Measurements from ENCODE around the gene POLR3B. TPM values are rescaled to one million over a fixed set of nuclear protein-coding genes. Genes with fewer than 3 reads are reported as not detected.
A peak's percentile ranks its signal among the peaks of the same experiment; 100 is the strongest.

The POLR3B gene
- polyA plus RNA-seq, 3 donors = 1.7 to 2.6 (median 2.0) TPM

DNA sequence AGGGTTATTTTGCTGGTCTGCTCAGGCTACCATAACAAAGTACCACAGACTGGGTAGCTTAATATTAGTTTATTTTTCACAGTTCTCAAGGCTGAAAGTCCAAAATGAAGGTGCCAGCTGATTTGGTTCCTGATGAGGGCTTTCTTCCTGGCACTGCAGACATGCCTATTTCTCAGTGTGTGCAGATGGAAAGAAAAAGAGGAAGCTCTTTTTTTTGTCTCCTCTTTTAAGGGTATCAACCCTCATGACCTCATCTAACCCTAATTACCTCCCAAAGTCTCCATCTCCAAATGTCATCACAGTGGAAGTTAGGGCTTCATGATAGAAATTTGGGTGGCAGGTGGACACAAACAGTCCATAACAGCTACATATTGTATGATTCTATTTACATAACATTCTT lies 25.0 kb upstream of the POLR3B start:
- intact Hi-C loops (cut with micrococcal nuclease) = loop anchor here in 1 of 2 donors (10.0 kb wide), 1 partner anchor 108 kb away; no protein-coding TSS in a partner anchor
- no peaks in the 10 kb centered on the region for H3K27me3 ChIP-seq (ENCODE audit: control insufficient read depth in 2 of 2, insufficient read depth in 2 of 2, low read length in 2 of 2)
- peaks cover 0 to 2% (median 2%) of the 10 kb centered on the region in 3 donors for H3K27me3 Mint-ChIP-seq (ENCODE audit: low read depth in 3 of 3)
- H3K4me3 Mint-ChIP-seq = no peak overlapping the region
- H3K4me1 ChIP-seq (ENCODE audit: control insufficient read depth in 1 of 2, insufficient read depth in 2 of 2, low read length in 2 of 2) = peaks cover 69 to 78% of the 10 kb centered on the region in 2 donors
- no peak overlapping the region for H3K27ac ChIP-seq (ENCODE audit: low read depth in 1 of 2, low read length in 2 of 2)
- no peak overlapping the region for H3K9ac ChIP-seq (ENCODE audit: insufficient read depth, low read length, poor library complexity, severe bottlenecking)
- TF ChIP-seq, protein P1, sequence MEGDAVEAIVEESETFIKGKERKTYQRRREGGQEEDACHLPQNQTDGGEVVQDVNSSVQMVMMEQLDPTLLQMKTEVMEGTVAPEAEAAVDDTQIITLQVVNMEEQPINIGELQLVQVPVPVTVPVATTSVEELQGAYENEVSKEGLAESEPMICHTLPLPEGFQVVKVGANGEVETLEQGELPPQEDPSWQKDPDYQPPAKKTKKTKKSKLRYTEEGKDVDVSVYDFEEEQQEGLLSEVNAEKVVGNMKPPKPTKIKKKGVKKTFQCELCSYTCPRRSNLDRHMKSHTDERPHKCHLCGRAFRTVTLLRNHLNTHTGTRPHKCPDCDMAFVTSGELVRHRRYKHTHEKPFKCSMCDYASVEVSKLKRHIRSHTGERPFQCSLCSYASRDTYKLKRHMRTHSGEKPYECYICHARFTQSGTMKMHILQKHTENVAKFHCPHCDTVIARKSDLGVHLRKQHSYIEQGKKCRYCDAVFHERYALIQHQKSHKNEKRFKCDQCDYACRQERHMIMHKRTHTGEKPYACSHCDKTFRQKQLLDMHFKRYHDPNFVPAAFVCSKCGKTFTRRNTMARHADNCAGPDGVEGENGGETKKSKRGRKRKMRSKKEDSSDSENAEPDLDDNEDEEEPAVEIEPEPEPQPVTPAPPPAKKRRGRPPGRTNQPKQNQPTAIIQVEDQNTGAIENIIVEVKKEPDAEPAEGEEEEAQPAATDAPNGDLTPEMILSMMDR (IDR thresholded peaks at IDR 0.05) = no peak
- no peaks in the 10 kb centered on the region for H4K20me1 ChIP-seq (ENCODE audit: insufficient read depth, low read length)
- no peak overlapping the region for H3K4me2 ChIP-seq (replicated peaks; ENCODE audit: extremely low read depth, low read length, poor library complexity, severe bottlenecking)
- peak overlapping the region in 4 of 7 donors; percentile 43 to 75 (median 58) for H3K27ac Mint-ChIP-seq
- H2AFZ ChIP-seq (ENCODE audit: insufficient read depth, low read depth, low read length, poor library complexity, severe bottlenecking) = no peak overlapping the region
- H3K9me3 Mint-ChIP-seq = no peaks in the 10 kb centered on the region
- peak in 2 of 3 donors; percentile 18 to 44 for DNase-seq
- no peaks in the 10 kb centered on the region for H3K79me2 ChIP-seq (ENCODE audit: insufficient read depth, low read length)
- peaks cover 0 to 5% of the 10 kb centered on the region in 2 donors for H3K36me3 ChIP-seq (replicated peaks in 1 of 2; ENCODE audit: control insufficient read depth in 1 of 2, insufficient read depth in 2 of 2, low read length in 2 of 2)
- no peak overlapping the region for H3K4me3 ChIP-seq (replicated peaks in 1 of 3; ENCODE audit: low read depth in 2 of 3, low read length in 3 of 3)
- H3K4me1 Mint-ChIP-seq = peaks cover 79% of the 10 kb centered on the region
- peaks cover 42 to 45% of the 10 kb centered on the region in 2 donors for H3K36me3 Mint-ChIP-seq
- H3K9me3 ChIP-seq (replicated peaks in 1 of 2; ENCODE audit: control insufficient read depth in 1 of 2, insufficient read depth in 1 of 2, low read length in 2 of 2) = no peaks in the 10 kb centered on the region

DNA sequence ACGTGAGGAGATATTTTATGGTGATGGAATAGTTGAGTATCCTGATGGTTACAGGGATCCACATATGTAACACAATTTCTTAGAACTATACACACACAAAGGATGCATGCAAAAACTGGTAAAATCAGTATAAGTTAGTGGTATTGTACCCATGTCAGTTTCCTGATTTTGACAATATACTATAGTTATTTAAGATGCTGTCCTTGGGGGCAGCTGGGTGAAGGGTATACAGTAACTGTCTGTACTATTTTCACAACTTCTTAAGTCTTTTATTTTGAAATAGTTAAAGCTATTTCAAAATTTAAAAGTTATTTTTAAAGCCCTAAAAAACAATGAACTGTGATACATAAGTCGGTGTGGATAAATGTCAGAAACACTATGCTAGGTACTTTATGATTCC lies 24.5 kb upstream of the POLR3B start:
- peaks cover 69 to 78% of the 10 kb centered on the region in 2 donors for H3K4me1 ChIP-seq (ENCODE audit: control insufficient read depth in 1 of 2, insufficient read depth in 2 of 2, low read length in 2 of 2)
- TF ChIP-seq, protein P1 (IDR thresholded peaks at IDR 0.05) = no peak
- Mint-ChIP-seq H3K27me3 (ENCODE audit: low read depth in 3 of 3) (peaks cover 0 to 2% (median 2%) of the 10 kb centered on the region in 3 donors), H3K36me3 (peaks cover 44 to 48% of the 10 kb centered on the region in 2 donors), H3K4me1 (peaks cover 78% of the 10 kb centered on the region), H3K4me3 (no peak overlapping the region), H3K9me3 (no peaks in the 10 kb centered on the region), H3K27ac (peak overlapping the region in 3 of 7 donors; percentile 43 to 75 (median 52))
- no peaks in the 10 kb centered on the region for H3K27me3 ChIP-seq (ENCODE audit: control insufficient read depth in 2 of 2, insufficient read depth in 2 of 2, low read length in 2 of 2)
- H3K79me2 ChIP-seq (ENCODE audit: insufficient read depth, low read length) = no peaks in the 10 kb centered on the region
- no peak overlapping the region for H2AFZ ChIP-seq (ENCODE audit: insufficient read depth, low read depth, low read length, poor library complexity, severe bottlenecking)
- no peak overlapping the region for H3K4me2 ChIP-seq (replicated peaks; ENCODE audit: extremely low read depth, low read length, poor library complexity, severe bottlenecking)
- H3K9ac ChIP-seq (ENCODE audit: insufficient read depth, low read length, poor library complexity, severe bottlenecking) = no peak overlapping the region
- no peaks in the 10 kb centered on the region for H3K9me3 ChIP-seq (replicated peaks in 1 of 2; ENCODE audit: control insufficient read depth in 1 of 2, insufficient read depth in 1 of 2, low read length in 2 of 2)
- H3K36me3 ChIP-seq (replicated peaks in 1 of 2; ENCODE audit: control insufficient read depth in 1 of 2, insufficient read depth in 2 of 2, low read length in 2 of 2) = peaks cover 0 to 5% of the 10 kb centered on the region in 2 donors
- no peak overlapping the region for H3K4me3 ChIP-seq (replicated peaks in 1 of 3; ENCODE audit: low read depth in 2 of 3, low read length in 3 of 3)
- no peak overlapping the region for H3K27ac ChIP-seq (ENCODE audit: low read depth in 1 of 2, low read length in 2 of 2)
- no CpG with 5 or more reads among the region's 2 CpGs for WGBS (ENCODE audit: insufficient coverage)
- DNase-seq = no peak
- intact Hi-C loops (cut with micrococcal nuclease) = loop anchor here in 1 of 2 donors (10.0 kb wide), 1 partner anchor 108 kb away; no protein-coding TSS in a partner anchor
- H4K20me1 ChIP-seq (ENCODE audit: insufficient read depth, low read length) = no peaks in the 10 kb centered on the region

Measured in CD14-positive monocyte (primary cell).